CD4-positive, alpha-beta T cell treated with Interleukin-21 for 1 hour (primary cell): ENCODE data around the gene CACHD1.

Experiments
- DNase-seq: peaks from one replicate; pipeline ENCODE4 v3.0.0-alpha.2; 2020

Gene CACHD1

GRCh38 chr1:64525116-64525686 is 55.3 kb downstream of the CACHD1 start:
- DNase-seq = no peak

- DNase-seq = no peak
These were observed 56.4 kb downstream of the CACHD1 start for GRCh38 chr1:64526312-64526711.

GRCh38 chr1:64527165-64527564 is 57.2 kb downstream of the CACHD1 start:
- DNase-seq = no peak

GRCh38 chr1:64527786-64528185 is 57.9 kb downstream of the CACHD1 start:
- DNase-seq = no peak

- no peak for DNase-seq
These were observed 61.2 kb downstream of the CACHD1 start for GRCh38 chr1:64530969-64531692.

- DNase-seq = no peak
These were observed 62.7 kb downstream of the CACHD1 start for GRCh38 chr1:64532646-64533045.

GRCh38 chr1:64535938-64536835 is 66.3 kb downstream of the CACHD1 start:
- DNase-seq = no peak

- no peak for DNase-seq
These were observed 67.0 kb downstream of the CACHD1 start for GRCh38 chr1:64536836-64537490.

- DNase-seq = no peak
These were observed 68.0 kb downstream of the CACHD1 start for GRCh38 chr1:64537942-64538341.

GRCh38 chr1:64538389-64538788 is 68.5 kb downstream of the CACHD1 start:
- DNase-seq = no peak

GRCh38 chr1:64539289-64539688 is 69.4 kb downstream of the CACHD1 start:
- no peak for DNase-seq

GRCh38 chr1:64539781-64540218 is 69.9 kb downstream of the CACHD1 start:
- no peak for DNase-seq

- no peak for DNase-seq
These were observed 70.4 kb downstream of the CACHD1 start for GRCh38 chr1:64540265-64540791.

GRCh38 chr1:64542118-64542517 is 72.2 kb downstream of the CACHD1 start:
- DNase-seq = no peak

- DNase-seq = no peak
These were observed 73.9 kb downstream of the CACHD1 start for GRCh38 chr1:64543831-64544230.

GRCh38 chr1:64545118-64545843 is 75.4 kb downstream of the CACHD1 start:
- DNase-seq = peak; percentile 32

- no peak for DNase-seq
These were observed 76.1 kb downstream of the CACHD1 start for GRCh38 chr1:64546013-64546412.

- no peak for DNase-seq
These were observed 79.7 kb downstream of the CACHD1 start for GRCh38 chr1:64549464-64550239.

GRCh38 chr1:64550510-64550909 is 80.6 kb downstream of the CACHD1 start:
- peak; percentile 21 for DNase-seq

GRCh38 chr1:64550946-64551605 is 81.1 kb downstream of the CACHD1 start:
- DNase-seq = no peak

- no peak for DNase-seq
These were observed 83.4 kb downstream of the CACHD1 start for GRCh38 chr1:64553285-64553684.
